ENCODE measurements around the gene GARIN5B.

The GARIN5B gene

GRCh38 chr19:55320844-55321419, 42.1 kb downstream of the GARIN5B start:
- no peak for DNase-seq

DNA sequence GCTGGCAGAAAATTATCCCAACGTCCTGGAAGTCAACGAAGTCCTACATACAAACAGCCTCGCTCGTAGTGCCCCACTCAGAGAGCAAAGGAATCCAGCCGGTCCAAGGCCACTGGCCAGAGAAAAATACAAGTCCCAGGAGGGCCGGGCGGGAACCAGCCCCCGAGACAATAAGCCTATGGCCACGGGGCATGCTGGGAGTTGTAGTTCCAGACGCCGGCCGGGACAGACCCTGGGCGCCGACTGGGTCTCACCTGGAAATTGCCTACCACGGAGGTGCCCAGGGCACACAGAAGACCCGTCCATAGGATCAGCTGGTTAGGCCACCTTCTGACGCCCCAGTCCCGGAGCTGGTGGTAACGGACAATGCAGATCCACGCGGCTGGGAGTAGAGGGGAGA, 43.3 kb downstream of the GARIN5B start:
- no peak for DNase-seq

DNA sequence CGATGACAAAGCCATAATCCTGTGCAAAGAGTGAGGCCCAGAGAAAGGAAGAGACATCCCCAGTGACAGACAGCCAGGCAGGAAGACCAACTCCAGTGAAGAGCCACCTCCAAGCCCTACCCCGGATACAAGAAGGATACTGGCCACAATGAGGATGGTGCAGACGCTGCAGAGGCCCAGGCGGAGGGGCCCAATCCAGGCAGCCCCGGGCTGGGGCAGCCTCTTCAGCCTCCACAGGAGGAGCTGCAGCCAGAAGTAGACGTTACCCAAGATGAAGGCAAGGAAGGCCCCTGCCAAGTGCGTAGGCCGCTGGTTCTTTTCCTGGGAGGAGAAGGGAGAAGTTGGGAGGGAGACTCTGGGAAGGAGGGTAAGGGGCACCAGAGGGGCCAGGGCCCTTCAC, 46.4 kb downstream of the GARIN5B start:
- no peak for DNase-seq

- DNase-seq, result no peak
These were observed 47.0 kb downstream of the GARIN5B start for GRCh38 chr19:55315956-55316525.

- no peak for DNase-seq
These were observed 48.7 kb downstream of the GARIN5B start for GRCh38 chr19:55314396-55314795.

DNA sequence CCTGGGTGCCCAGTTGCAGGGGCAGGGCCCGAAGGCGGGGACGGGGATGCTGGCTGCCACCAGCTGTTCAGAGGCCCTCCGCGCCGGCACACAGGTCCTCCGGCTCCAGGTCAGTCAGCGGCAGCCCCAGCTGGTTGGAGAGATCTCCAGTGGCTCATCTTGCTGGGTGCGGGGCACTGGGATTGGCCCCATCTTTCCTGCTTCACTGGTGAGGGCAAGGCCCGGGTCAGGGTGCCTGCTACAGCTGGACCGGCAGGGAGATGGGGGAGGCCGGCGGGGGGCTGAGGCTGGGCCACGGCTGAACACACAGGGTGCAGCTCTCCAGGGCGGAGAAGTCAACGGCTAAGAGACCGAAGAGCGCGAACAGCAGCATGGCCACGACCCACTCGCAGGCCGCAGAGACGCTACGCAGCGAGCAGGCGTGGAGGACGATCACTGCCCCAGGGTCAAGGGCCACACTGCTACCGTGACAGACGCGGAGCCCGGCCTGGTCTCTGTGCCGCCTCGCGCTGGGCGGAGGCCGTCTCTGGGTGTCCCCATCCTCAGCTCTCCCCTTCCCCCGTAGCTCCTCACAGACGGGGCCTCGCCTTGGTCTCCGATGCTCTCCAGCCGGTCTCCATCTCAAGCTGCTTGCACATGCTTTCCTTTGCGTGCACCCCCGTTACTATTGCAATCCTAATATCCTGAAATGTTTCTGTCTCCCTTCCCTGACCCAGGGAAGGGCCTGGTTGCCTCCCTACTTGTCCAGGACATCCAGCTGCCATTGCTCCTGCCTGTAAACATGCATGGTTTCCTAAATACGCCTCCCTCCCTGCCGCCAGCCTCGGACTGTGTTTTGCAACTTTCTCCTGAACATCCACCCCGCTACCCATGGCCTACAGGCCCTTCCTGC, 50.2 kb downstream of the GARIN5B start:
- DNase-seq, result no peak

DNA sequence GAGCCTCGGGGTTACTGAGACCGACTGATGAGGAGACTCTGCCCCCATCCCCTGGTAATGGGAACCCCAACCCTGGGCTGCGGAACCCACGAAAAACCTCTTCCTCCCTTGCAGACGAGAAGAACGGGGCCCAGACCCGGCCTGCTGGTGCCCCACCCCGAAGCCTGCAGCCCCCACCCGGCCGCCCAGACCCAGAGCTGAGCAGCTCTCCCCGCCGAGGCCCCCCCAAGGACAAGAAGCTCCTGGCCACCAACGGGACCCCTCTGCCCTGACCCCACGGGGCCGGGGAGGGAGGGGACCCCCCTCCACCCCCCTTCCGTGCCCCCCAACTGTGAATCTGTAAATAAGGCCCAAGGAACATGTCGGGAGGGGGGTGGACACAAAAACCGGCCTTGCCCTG, 51.3 kb downstream of the GARIN5B start:
- no peak for DNase-seq

DNA sequence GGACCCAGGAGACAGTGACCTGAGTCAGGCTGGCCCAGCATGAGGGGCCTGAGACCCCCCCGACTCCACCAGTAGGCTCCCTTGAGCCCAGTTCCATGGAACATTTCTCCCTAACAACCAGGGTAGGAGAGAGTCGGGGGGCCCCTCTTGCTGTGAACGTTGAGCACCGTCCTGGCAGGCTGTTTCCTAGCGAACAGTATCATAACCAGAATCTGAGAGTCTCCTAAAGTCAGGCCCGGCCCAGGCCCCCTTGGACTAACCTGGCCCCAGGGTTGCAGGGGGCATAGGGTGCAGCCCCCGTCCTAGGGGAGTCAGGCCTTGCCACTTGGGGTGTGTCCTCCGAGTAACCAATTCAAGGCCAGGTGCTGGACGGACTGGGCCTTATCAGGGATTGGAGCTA, 51.7 kb downstream of the GARIN5B start:
- DNase-seq, result no peak

DNA sequence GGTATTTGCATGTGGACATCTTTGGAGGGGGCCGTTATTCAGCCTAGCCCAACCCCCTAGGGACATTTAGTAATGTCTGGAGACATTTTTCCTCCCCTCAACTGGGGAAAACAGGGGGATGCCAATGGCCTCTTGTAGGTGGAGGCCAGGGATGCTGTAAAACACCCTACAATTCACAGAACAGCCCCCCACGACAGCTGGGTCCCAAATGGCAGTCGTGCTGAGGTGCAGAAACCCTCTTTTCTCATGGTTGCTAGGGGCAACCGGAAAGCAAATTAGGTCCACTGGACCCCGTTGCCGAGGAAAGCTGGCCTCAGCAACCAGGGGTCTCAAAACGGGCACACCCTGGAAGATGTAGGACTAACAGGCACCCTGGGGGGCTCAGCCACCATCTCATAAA, 52.6 kb downstream of the GARIN5B start:
- no peak for DNase-seq

DNA sequence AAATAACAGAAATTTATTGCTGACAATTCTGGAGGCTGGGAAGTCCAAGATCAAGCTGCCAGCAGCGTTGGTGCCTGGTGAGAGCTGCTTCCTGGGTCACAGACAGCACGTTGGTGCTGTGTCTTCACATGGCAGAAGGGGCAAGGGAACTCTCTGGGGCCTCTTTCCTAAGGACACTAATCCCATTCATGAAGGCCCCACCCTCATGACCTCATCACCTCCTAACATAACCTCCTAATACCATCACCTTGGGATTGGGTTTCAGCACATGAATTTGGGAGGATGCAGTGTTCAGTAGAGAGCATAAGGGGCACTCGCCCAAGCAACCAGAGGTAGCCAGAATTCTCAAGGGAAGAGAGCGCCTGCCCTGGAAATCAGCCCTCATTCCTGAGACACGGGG, 53.6 kb downstream of the GARIN5B start:
- no peak for DNase-seq

DNA sequence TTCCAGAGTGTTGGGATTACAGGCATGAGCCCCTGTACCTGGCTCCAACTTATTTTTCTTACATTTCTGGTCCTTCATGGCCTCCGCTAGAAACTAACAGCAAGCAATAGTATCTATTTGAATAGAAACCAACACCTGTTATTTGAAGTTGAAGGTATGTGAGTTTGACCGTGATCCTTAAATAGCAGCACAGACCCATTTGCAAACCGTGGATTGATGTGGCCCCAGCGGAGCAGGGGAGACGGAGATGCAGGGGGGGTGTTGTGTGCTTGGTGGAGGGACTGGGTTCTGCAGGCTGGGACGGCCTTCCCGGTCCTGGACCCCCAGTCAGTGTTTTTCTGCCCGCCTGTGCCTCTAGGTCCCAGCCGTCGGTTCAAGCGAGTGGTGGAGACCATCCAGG, 54.8 kb downstream of the GARIN5B start:
- DNase-seq, result no peak

- no peak for DNase-seq
These were observed 56.3 kb downstream of the GARIN5B start for GRCh38 chr19:55306712-55307111.

DNA sequence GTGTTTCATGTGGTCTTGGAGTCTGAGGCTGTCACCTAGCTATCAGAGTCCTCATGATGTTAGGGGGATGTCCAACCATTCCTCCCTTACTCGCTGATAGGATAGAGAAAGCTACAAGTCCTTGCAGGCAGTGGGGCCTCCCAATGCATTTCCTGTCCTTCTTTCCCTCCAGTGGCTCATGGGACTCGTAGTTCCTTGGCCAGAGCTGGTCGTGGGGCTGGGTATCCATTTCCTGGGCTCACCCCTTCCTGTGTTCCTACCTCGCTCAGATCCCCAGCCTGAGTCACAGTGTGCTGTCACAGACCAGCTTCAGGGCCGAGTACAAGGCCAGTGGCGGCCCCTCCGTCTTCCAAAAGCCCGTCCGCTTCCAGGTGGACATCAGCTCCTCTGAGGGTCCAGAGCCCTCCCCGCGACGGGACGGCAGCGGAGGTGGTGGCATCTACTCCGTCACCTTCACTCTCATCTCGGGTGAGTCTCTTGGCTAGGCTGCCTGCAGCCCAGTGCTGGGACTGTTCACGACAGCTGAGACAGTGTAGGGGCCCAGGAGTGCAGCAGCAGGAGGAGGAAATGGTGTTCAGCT, 57.0 kb downstream of the GARIN5B start:
- no peak for DNase-seq

DNA sequence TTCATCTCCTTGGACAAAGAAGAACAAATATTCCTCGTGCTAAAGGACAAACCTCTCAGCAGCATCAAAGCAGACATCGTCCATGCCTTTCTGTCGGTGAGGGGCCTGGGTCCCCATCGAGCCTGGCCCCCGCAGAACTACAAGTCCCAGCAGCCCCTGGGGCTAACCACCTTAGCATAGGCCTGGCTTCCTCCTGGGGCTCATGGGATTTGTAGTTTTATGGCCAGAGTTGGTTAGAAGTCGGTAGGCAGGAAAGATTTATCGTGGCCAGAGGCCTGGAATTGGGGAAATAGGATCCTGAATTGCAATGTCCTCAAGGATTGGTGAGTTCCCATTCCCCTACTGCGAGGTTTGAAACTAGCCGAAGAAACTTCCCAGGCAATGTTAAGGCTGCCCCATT, 57.6 kb downstream of the GARIN5B start:
- DNase-seq, result peak; percentile 45

GRCh38 chr19:55304980-55305379, 58.1 kb downstream of the GARIN5B start:
- no peak for DNase-seq

Measured in T-helper 9 cell (primary cell).